Thyroid gland (tissue), 4 donors: Measurements from ENCODE around the gene DTL. TPM values are rescaled to one million over a fixed set of nuclear protein-coding genes. Genes with fewer than 3 reads are reported as not detected.

Experiments used
- DNase-seq, 2 donors: peaks; one replicate each; pipeline ENCODE4 v3.0.0-alpha.2; 2019
- H3K27ac ChIP-seq, 3 donors: fragments of 200-600 bp; sonication (generic); 1 replicate in 2 of 3; 2 replicates in 1 of 3; pipeline ENCODE4 v1.5.1; 2016 to 2019; ENCODE audit warnings: mild to moderate bottlenecking in 1 of 3, moderate library complexity in 1 of 3
- H3K27me3 ChIP-seq: fragments of 200-600 bp; sonication (generic); one replicate; pipeline ENCODE4 v1.5.1; 2019
- H3K36me3 ChIP-seq, 2 donors: fragments of 200-600 bp; sonication (generic); one replicate each; pipeline ENCODE4 v1.5.1; 2016 to 2019
- H3K4me1 ChIP-seq, 2 donors: fragments of 200-600 bp; sonication (generic); one replicate each; pipeline ENCODE4 v1.5.1; 2017 to 2019
- H3K4me3 ChIP-seq, 3 donors: fragments of 200-600 bp; sonication (generic); replicated peaks in 1 of 3; 1 replicate in 2 of 3; 2 replicates in 1 of 3; pipeline ENCODE4 v1.5.1; 2016; ENCODE audit warnings: mild to moderate bottlenecking in 1 of 3
- H3K9me3 ChIP-seq: fragments of 200-600 bp; sonication (generic); one replicate; pipeline ENCODE4 v1.5.1; 2017
- POLR2A ChIP-seq, 2 donors: fragments of 450-650 bp; IDR thresholded peaks; one replicate each; pipeline ENCODE4 v1.6.1; 2017; ENCODE audit warnings: antibody characterized with exemption in 2 of 2, mild to moderate bottlenecking in 2 of 2, moderate library complexity in 1 of 2
- whole genome bisulfite sequencing, 2 donors: methylation state at CpG; one replicate each; pipeline ENCODE4 v1.1.5; 2017; 5-methylcytosine and 5-hydroxymethylcytosine counted together
- intact Hi-C: fragments of 100-400 bp; cut with DNase I; formaldehyde crosslinking; loops from one replicate; pipeline ENCODE4 v1.15.1; 2023
- total RNA-seq, 4 donors: library from RNA; depleted of rRNA; stranded (reverse); fragments of >200 nt; gene quantifications; one replicate each; pipeline ENCODE4 v1.2.3, GENCODE V29; 2016
- TF ChIP-seq, protein P1 (sequence below), 6 experiments: fragments of 200-600 bp in 3 of 6; fragments of 450-650 bp in 3 of 6; sonication (generic) in 3 of 6; IDR thresholded peaks; one replicate each; pipeline ENCODE4 v1.5.1; 2016 to 2019; ENCODE audit warnings: antibody characterized with exemption in 6 of 6, mild to moderate bottlenecking in 2 of 6, inconsistent platforms in 1 of 6, moderate library complexity in 1 of 6

Gene DTL
- total RNA-seq, 4 donors from 2014 or later, result 1.2 to 3.9 (median 2.1) TPM

DNA sequence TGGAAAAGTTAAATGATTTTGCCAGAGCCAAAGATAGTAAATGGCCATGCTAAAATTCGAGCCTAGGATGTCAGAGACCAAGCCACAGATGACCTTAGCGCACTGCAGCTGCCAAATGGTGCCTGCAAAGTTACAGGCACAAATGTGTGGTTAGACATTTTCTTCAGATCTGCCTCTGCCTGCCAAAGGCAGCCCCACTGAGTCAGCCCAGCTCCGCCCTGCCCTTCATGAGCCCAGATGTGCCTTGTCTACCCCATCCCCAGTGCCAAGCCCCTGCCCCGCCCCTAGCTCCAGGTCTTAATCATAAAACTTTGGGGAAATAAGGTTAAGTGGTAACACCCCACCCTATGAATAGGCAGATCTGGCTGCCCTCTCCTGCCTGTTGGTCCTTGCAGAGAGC lies 105.9 kb downstream of the DTL start:
- TF ChIP-seq, protein P1, sequence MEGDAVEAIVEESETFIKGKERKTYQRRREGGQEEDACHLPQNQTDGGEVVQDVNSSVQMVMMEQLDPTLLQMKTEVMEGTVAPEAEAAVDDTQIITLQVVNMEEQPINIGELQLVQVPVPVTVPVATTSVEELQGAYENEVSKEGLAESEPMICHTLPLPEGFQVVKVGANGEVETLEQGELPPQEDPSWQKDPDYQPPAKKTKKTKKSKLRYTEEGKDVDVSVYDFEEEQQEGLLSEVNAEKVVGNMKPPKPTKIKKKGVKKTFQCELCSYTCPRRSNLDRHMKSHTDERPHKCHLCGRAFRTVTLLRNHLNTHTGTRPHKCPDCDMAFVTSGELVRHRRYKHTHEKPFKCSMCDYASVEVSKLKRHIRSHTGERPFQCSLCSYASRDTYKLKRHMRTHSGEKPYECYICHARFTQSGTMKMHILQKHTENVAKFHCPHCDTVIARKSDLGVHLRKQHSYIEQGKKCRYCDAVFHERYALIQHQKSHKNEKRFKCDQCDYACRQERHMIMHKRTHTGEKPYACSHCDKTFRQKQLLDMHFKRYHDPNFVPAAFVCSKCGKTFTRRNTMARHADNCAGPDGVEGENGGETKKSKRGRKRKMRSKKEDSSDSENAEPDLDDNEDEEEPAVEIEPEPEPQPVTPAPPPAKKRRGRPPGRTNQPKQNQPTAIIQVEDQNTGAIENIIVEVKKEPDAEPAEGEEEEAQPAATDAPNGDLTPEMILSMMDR (IDR thresholded peaks at IDR 0.05), result no peak
- no peak for TF ChIP-seq POLR2A (IDR thresholded peaks at IDR 0.05)
- Histone ChIP-seq H3K27me3 (no peaks in the 10 kb centered on the region), H3K9me3 (no peaks in the 10 kb centered on the region), H3K36me3 (no peaks in the 10 kb centered on the region), H3K4me1 (peaks cover 0 to 10% of the 10 kb centered on the region in 2 donors), H3K27ac (no peak overlapping the region), H3K4me3 (no peak overlapping the region)
- intact Hi-C loops, result no loop called here
- DNase-seq, result no peak
- WGBS, 2 donors, result 93 to 96% methylated on average over 4 of the region's 4 CpGs

DNA sequence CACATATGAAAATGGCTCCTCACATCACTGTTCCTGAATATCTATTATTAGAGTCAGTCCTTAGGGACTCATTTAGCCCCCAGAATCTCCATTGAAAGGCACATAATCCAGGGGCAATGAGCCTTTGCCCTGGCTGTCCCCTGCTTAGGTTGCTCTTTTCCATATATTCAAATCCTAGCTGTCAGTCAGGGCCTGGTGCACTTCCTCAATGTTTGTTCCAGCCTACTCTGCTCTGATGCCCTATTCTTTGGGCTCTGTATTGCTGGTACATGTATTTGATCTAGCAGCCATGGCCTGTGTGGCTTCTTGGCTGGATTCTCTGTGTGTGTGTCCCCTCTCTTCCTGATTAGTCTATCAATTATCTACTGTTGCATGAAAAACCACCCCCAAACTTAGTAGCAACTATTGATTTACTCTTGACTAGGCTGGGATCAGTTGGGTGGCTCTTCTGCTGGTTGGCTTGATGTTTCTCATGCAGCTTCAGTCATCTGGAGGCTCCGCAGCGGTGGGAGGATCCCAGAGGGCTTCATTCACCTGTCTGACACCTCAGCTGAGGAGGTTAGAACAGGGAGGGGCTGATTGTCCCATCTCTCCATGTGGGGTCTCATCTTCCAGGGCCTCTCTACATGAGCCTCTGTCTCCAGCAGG lies 107.5 kb downstream of the DTL start:
- TF ChIP-seq POLR2A (IDR thresholded peaks at IDR 0.05), result no peak
- TF ChIP-seq, protein P1 (IDR thresholded peaks at IDR 0.05), result no peak
- Histone ChIP-seq H3K36me3 (no peaks in the 10 kb centered on the region), H3K27ac (no peak overlapping the region), H3K9me3 (no peaks in the 10 kb centered on the region), H3K4me3 (no peak overlapping the region), H3K27me3 (no peaks in the 10 kb centered on the region), H3K4me1 (peaks cover 9 to 17% of the 10 kb centered on the region in 2 donors)
- intact Hi-C loops, result no loop called here
- 92 to 100% methylated on average over 2 of the region's 2 CpGs for WGBS, 2 donors
- DNase-seq, result no peak

DNA sequence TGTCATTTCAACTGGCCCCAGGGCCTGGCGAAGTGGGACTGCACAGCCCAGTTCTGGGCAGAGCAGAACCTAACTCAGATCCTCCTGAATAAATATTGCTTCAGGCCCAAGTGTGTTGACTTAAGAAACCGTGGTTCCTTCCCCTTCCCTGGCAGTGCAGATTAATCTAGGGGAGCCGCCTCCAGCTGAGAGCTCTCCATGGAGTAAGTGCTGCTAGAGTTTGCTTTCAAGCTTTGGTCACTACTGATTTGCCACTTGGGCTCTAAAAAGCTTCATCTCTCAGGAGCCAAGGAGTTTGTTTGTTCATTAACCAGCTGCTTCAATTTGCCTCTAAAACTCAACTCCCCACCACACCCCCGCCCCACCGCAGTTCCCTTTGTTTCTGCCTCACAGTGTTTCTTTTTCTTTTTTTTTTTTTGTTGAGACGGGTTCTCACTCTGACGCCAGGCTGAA lies 112.1 kb downstream of the DTL start:
- DNase-seq, result peak; percentile 86 to 90
- peak overlapping the region; percentile 75 to 83 (median 78) for H3K27ac ChIP-seq
- no peaks in the 10 kb centered on the region for H3K9me3 ChIP-seq
- H3K27me3 ChIP-seq, result no peaks in the 10 kb centered on the region
- TF ChIP-seq POLR2A (IDR thresholded peaks at IDR 0.05), result no peak
- TF ChIP-seq, protein P1 (IDR thresholded peaks at IDR 0.05), result no peak
- intact Hi-C loops, result no loop called here
- H3K36me3 ChIP-seq, result no peaks in the 10 kb centered on the region
- H3K4me3 ChIP-seq, result no peak overlapping the region
- 27 to 31% methylated on average over 7 of the region's 7 CpGs for WGBS, 2 donors
- peaks cover 12 to 13% of the 10 kb centered on the region in 2 donors for H3K4me1 ChIP-seq

DNA sequence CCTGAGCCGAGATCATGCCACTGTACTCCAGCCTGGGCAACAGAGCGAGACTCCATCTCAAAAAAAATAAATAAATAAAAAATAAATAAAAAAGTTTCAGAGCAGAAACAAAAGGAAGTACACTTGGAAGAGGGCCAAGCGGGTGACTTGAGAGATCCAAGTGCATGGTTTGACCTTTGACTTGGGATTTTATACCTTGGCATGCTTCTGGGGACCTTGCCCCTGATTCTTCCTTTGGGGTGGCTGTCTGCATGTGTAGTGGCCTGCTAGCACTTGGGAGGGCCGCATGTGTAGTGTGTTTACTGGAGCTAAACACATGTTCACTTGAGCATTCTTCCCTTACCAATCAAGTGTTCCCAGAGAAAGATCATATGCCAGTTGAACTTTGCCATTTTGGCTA lies 114.0 kb downstream of the DTL start:
- no peak for TF ChIP-seq POLR2A (IDR thresholded peaks at IDR 0.05)
- TF ChIP-seq, protein P1 (IDR thresholded peaks at IDR 0.05), result no peak
- peak; percentile 27 to 29 for DNase-seq
- no peak overlapping the region for H3K27ac ChIP-seq
- no peaks in the 10 kb centered on the region for H3K9me3 ChIP-seq
- H3K27me3 ChIP-seq, result no peaks in the 10 kb centered on the region
- H3K4me1 ChIP-seq, result peaks cover 12 to 13% of the 10 kb centered on the region in 2 donors
- no peaks in the 10 kb centered on the region for H3K36me3 ChIP-seq
- 63 to 71% methylated on average over 4 of the region's 4 CpGs for WGBS, 2 donors
- no peak overlapping the region for H3K4me3 ChIP-seq
- intact Hi-C loops, result no loop called here

DNA sequence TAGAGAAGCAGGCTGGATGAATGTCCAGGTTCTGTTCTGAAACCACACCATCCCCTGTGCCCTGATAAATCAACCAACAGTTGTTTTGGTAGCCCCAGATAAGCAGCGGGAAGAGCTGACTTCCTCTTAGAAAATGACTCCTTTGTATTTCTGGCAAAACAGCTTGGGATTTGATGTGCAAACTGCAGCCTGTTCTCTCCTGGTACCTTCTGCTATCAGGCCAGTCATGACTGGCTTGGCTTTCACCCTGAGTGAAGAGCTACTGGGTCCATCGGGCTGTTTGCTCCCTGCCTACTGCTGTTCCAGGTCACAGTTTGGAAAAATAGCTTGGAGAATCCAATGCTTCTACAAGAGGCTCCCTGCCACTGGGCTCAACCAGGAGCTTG lies 116.8 kb downstream of the DTL start:
- Histone ChIP-seq H3K4me1 (peaks cover 5 to 7% of the 10 kb centered on the region in 2 donors), H3K27me3 (no peaks in the 10 kb centered on the region), H3K4me3 (no peak overlapping the region), H3K36me3 (no peaks in the 10 kb centered on the region), H3K9me3 (no peaks in the 10 kb centered on the region), H3K27ac (no peak overlapping the region)
- 35 to 53% methylated on average over 2 of the region's 2 CpGs for WGBS, 2 donors
- DNase-seq, result no peak
- intact Hi-C loops, result loop anchor here (10.0 kb wide), 1 partner anchor 132 kb away; the partner anchor contains the start of gene PPP2R5A
- TF ChIP-seq, protein P1 (IDR thresholded peaks at IDR 0.05), result no peak
- no peak for TF ChIP-seq POLR2A (IDR thresholded peaks at IDR 0.05)
